Panc1 (cell line): ENCODE measurements around the gene C19orf81. TPM values are rescaled to one million over a fixed set of nuclear protein-coding genes. Genes with fewer than 3 reads are reported as not detected.
A peak's percentile ranks its signal among the peaks of the same experiment; 100 is the strongest.

Source experiments
- ATAC-seq: fragments of 200-7000 bp; cut with Tn5 transposase; 2 replicates; pipeline ENCODE4 v1.9.1; 2020; ENCODE audit warnings: mild to moderate bottlenecking, moderate library complexity
- BruUV-seq: library from RNA; stranded (reverse); fragments of 400-500 nt; replicated peaks from 2 replicates; lab custom pipeline; 2021; lab: Mats Ljungman, UMichigan
- CTCF ChIA-PET: fragments of 300-600 bp; sonication (Branson Sonifier 250); formaldehyde crosslinking; loops from one replicate; lab custom pipeline; 2022; ENCODE audit warnings: antibody characterized with exemption; lab: Charles Lee
- POLR2A ChIA-PET: fragments of 300-600 bp; sonication (Branson Sonifier 250); formaldehyde crosslinking; loops from one replicate; lab custom pipeline; 2022; ENCODE audit warnings: antibody characterized with exemption; lab: Charles Lee
- DNase-seq: peaks from one replicate; pipeline ENCODE4 v3.0.0-alpha.2; 2010; ENCODE audit warnings: low read depth, low spot score
- H3K27ac ChIP-seq: 2 replicates; pipeline ENCODE4 v1.5.1; 2011; ENCODE audit warnings: mild to moderate bottlenecking, low read length, inconsistent platforms
- H3K27me3 ChIP-seq: fragments of 200-500 bp; sonication (Bioruptor generic); 2 replicates; pipeline ENCODE4 v1.6.0; 2014; ENCODE audit warnings: low read length, inconsistent platforms; ENCODE audit not compliant: control insufficient read depth, insufficient read depth
- H3K36me3 ChIP-seq: fragments of 200-500 bp; sonication (Bioruptor generic); 2 replicates; pipeline ENCODE4 v1.5.1; 2014; ENCODE audit warnings: inconsistent platforms, mild to moderate bottlenecking, low read length, moderate library complexity; ENCODE audit not compliant: control insufficient read depth, insufficient read depth
- H3K4me1 ChIP-seq: 2 replicates; pipeline ENCODE4 v1.5.1; 2011; ENCODE audit warnings: inconsistent platforms, mild to moderate bottlenecking, low read length, moderate library complexity; ENCODE audit not compliant: control insufficient read depth, insufficient read depth
- H3K4me3 ChIP-seq, 2 experiments: 2 replicates each; pipeline ENCODE4 v1.5.1; 2011 to 2012; ENCODE audit warnings: low read depth in 2 of 2, low read length in 2 of 2, mild to moderate bottlenecking in 2 of 2, inconsistent platforms in 1 of 2, moderate library complexity in 1 of 2
- H3K9me3 ChIP-seq: fragments of 200-500 bp; sonication (Bioruptor generic); 2 replicates; pipeline ENCODE4 v1.5.1; 2014; ENCODE audit warnings: low read depth, mild to moderate bottlenecking, inconsistent platforms, low read length, moderate library complexity; ENCODE audit not compliant: control insufficient read depth, insufficient read depth
- CTCF ChIP-seq: fragments of 450-650 bp; IDR thresholded peaks from 2 replicates; pipeline ENCODE4 v1.5.1; 2017; ENCODE audit warnings: mild to moderate bottlenecking
- POLR2AphosphoS5 ChIP-seq: IDR thresholded peaks from 2 replicates; pipeline ENCODE4 v1.6.1; 2012; ENCODE audit warnings: mild to moderate bottlenecking, low read depth, low read length, moderate library complexity
- SIN3A ChIP-seq: IDR thresholded peaks from 2 replicates; pipeline ENCODE4 v1.6.1; 2012; ENCODE audit warnings: low read depth, mild to moderate bottlenecking, low read length, moderate library complexity, borderline replicate concordance; ENCODE audit not compliant: insufficient read depth
- TCF7L2 ChIP-seq: IDR thresholded peaks from 2 replicates; pipeline ENCODE4 v1.6.1; 2011; ENCODE audit warnings: mild to moderate bottlenecking, low read depth, low read length, inconsistent platforms
- in situ Hi-C: cut with HindIII; loops from 2 replicates; pipeline ENCODE4 v1.10.0; 2016; ENCODE audit warnings: low sequenced_read_pairs, low pct_unique_long_range_greater_than_20kb
- intact Hi-C: fragments of 100-400 bp; cut with micrococcal nuclease; formaldehyde crosslinking; loops from one replicate; pipeline ENCODE4 v1.10.0; 2022; ENCODE audit not compliant: unreplicated experiment
- total RNA-seq: library from RNA; stranded (reverse); gene quantifications from one replicate; pipeline ENCODE4 v1.2.1, GENCODE V29; 2021; ENCODE audit not compliant: unreplicated experiment
- TF ChIP-seq, protein P1 (sequence below), 2 experiments: IDR thresholded peaks; 2 replicates each; pipeline ENCODE4 v1.6.1; 2011 to 2012; ENCODE audit warnings: low read depth in 2 of 2, control low read depth in 1 of 2, low read length in 1 of 2, mild to moderate bottlenecking in 1 of 2, moderate library complexity in 1 of 2; ENCODE audit not compliant: insufficient read depth in 1 of 2

The C19orf81 gene
- total RNA-seq, 1 experiment from 2014 or later = 0.98 TPM

- no peaks in the 10 kb centered on the region for H3K4me1 ChIP-seq
- H3K27me3 ChIP-seq = no peaks in the 10 kb centered on the region
- TF ChIP-seq TCF7L2 (no peak), POLR2AphosphoS5 (no peak), SIN3A (no peak), CTCF (no peak)
- TF ChIP-seq, protein P1, sequence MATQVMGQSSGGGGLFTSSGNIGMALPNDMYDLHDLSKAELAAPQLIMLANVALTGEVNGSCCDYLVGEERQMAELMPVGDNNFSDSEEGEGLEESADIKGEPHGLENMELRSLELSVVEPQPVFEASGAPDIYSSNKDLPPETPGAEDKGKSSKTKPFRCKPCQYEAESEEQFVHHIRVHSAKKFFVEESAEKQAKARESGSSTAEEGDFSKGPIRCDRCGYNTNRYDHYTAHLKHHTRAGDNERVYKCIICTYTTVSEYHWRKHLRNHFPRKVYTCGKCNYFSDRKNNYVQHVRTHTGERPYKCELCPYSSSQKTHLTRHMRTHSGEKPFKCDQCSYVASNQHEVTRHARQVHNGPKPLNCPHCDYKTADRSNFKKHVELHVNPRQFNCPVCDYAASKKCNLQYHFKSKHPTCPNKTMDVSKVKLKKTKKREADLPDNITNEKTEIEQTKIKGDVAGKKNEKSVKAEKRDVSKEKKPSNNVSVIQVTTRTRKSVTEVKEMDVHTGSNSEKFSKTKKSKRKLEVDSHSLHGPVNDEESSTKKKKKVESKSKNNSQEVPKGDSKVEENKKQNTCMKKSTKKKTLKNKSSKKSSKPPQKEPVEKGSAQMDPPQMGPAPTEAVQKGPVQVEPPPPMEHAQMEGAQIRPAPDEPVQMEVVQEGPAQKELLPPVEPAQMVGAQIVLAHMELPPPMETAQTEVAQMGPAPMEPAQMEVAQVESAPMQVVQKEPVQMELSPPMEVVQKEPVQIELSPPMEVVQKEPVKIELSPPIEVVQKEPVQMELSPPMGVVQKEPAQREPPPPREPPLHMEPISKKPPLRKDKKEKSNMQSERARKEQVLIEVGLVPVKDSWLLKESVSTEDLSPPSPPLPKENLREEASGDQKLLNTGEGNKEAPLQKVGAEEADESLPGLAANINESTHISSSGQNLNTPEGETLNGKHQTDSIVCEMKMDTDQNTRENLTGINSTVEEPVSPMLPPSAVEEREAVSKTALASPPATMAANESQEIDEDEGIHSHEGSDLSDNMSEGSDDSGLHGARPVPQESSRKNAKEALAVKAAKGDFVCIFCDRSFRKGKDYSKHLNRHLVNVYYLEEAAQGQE (IDR thresholded peaks at IDR 0.05; ENCODE audit: insufficient read depth in 1 of 2, low read depth in 2 of 2, low read length in 1 of 2) = no peak
- H3K36me3 ChIP-seq = no peaks in the 10 kb centered on the region
- in situ Hi-C loops (no loop called here), intact Hi-C loops (no loop called here)
- BruUV-seq = no TSS peak
- ChIA-PET POLR2A (no interaction called here), CTCF (no interaction called here)
- H3K27ac ChIP-seq = no peak overlapping the region
- no peaks in the 10 kb centered on the region for H3K9me3 ChIP-seq
- H3K4me3 ChIP-seq = no peak overlapping the region
- DNase-seq = no peak
- ATAC-seq = no peak
Observed at GRCh38 chr19:50667759-50668231, 18.6 kb downstream of the C19orf81 start.

- peak; percentile 56; the same call in 1 of the 2 replicates for ATAC-seq
Observed at GRCh38 chr19:50668416-50668815, 19.2 kb downstream of the C19orf81 start.

More at GRCh38 chr19:50668416-50668815, 19.2 kb downstream of the C19orf81 start:
- CTCF ChIA-PET = no interaction called here
- TF ChIP-seq, protein P1 (IDR thresholded peaks at IDR 0.05; ENCODE audit: insufficient read depth in 1 of 2, low read depth in 2 of 2, low read length in 1 of 2) = no peak
- TF ChIP-seq CTCF (no peak), POLR2AphosphoS5 (no peak), TCF7L2 (no peak), SIN3A (no peak)
- in situ Hi-C loops = no loop called here
- BruUV-seq = no TSS peak
- Histone ChIP-seq H3K36me3 (no peaks in the 10 kb centered on the region), H3K27me3 (no peaks in the 10 kb centered on the region), H3K4me1 (no peaks in the 10 kb centered on the region), H3K4me3 (no peak overlapping the region), H3K9me3 (no peaks in the 10 kb centered on the region), H3K27ac (no peak overlapping the region)
- POLR2A ChIA-PET = no interaction called here
- no peak for DNase-seq
- intact Hi-C loops = no loop called here
